Endometrial microvascular endothelial cells (primary cell): ENCODE data around the gene SNTB2. TPM values are rescaled to one million over a fixed set of nuclear protein-coding genes. Genes with fewer than 3 reads are reported as not detected.
"Not testable (repeated sequence)": the region's sequence is repeated elsewhere in the genome, so short reads cannot be mapped to it uniquely, and the experiment has no call there.

Experiments
- in situ Hi-C: cut with HindIII; loops from 2 replicates; pipeline ENCODE4 v1.10.0; 2017; ENCODE audit warnings: low sequenced_read_pairs, low pct_unique_long_range_greater_than_20kb; ENCODE audit errors: inconsistent ontology term
- total RNA-seq: library from RNA; depleted of rRNA; stranded (reverse); fragments of >200 nt; gene quantifications from one replicate; pipeline ENCODE4 v1.2.3, GENCODE V29; 2015; ENCODE audit errors: inconsistent ontology term

Gene SNTB2
- 45.9 TPM for total RNA-seq

DNA sequence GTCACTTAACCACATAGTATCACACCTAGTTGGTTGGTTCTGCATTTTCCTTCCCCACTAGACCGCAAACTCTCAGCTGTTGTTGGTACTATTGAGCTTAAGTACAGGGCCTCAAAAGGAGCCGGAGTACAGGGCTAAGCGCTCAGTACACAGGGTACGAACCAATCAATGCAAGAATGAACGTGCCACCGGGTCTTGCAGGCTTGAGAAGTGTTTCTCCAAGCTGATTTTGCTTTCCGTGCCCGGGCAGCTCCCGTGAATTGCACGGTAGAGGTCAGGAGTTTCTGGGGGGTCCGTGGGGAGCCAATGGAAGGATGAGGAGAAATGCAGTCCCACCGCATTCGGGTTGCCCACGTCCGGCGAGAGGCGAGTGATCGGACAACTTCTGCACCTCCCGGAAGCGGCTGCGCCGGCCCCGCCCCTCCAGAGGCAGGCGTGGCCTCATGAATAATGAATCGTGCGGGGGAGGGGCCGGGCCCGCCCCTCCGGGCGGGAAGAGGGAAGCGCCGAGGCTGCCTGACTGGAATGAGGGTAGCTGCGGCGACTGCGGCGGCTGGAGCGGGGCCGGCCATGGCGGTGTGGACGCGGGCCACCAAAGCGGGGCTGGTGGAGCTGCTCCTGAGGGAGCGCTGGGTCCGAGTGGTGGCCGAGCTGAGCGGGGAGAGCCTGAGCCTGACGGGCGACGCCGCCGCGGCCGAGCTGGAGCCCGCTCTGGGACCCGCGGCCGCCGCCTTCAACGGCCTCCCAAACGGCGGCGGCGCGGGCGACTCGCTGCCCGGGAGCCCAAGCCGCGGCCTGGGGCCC lies at the start of gene SNTB2:
TSS of gene SNTB2 (plus strand) at position 523 of the 804 bp plus-strand sequence. CDS start at position 526, 3 bp downstream.
- in situ Hi-C loops = no loop called here

DNA sequence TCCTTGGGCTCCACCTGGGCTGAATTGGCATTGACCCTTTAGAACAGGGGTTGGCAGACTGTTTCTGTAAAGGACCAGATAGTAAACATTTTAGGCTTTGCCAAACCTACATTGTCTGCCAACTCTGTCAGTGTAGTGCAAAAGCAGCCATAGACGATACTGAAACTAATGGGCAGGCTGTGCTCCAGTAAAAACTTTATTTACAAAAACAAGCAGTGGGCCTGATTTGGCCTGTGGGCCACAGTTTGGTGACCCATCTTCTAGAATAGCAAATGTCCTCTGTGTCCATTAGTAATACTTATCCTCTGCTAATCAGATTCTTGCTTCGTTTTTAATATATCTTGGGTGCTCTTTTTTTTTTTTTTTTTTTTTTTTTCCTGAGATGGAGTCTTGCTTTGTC lies 48.4 kb upstream of the SNTB2 start:
- in situ Hi-C loops = no loop called here

DNA sequence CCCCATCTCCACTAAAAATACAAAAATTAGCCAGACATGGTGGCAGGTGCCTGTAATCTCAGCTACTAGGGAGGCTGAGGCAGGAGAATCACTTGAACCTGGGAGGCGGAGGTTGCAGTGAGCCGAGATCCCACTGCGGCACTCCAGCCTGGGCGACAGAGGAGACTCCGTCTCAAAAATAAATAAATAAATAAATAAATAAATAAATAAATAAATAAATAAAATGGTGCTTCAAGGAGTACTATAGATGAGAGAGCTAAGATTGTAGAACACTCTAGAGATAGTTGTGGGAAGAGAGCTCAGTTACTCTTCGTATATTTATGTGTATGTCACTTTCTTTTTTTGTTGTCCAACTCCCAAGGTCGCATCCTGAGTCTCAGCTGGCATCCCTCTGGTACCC lies 47.5 kb upstream of the SNTB2 start:
- in situ Hi-C loops = not testable (repeated sequence)

DNA sequence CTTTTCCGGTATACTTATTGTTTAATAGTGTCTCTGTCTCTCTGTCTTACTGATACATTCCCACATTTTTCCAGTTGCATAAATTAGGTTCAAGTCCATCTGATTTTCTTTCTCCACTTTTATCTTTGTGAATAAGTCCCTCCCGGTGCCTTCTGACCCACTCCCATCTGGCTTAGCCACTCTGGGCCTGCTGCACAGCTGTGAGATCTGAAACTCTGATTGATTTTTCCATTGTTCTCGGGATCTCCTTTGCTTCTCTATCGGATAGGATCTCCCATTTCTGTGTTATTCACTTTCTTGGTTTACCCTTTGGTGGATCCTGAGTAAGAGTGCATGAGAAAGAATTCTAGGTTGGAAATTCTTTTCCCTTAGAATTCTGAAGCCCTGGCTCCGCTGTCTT lies 46.0 kb upstream of the SNTB2 start:
- in situ Hi-C loops = no loop called here

DNA sequence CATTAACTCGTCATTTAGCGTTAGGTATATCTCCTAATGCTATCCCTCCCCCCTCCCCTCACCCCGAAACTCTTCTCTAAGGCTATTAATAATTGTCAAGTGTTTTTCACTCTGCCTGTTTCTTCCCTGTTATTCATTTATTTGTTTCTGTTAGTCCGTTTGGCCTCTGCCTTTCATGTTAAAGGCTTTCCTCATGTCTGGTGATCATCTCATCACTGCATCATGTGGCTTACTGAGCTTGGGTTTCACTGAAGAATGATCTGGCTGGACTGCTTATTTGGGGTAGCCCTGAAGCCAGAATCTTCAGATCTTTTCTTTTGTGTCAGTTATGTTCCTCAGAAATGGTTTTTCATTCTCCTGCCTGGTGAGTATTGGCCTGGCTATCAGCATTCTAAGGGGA lies 45.0 kb upstream of the SNTB2 start:
- in situ Hi-C loops = no loop called here

DNA sequence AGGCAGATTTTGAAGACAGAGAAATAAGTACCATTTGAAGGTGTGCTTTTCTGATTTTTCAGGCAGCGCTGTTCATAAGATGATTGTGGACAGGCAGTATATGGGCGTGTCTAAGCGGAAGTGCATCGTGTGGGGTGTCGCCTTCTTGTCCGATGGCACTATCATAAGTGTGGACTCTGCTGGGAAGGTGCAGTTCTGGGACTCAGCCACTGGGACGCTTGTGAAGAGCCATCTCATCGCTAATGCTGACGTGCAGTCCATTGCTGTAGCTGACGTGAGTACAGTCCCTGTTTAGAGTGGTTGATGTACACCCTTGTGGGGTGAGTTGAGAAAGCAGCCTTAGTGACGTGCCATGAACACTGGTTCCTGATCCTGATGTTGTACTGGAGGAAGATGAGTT lies 43.8 kb upstream of the SNTB2 start:
- in situ Hi-C loops = no loop called here

DNA sequence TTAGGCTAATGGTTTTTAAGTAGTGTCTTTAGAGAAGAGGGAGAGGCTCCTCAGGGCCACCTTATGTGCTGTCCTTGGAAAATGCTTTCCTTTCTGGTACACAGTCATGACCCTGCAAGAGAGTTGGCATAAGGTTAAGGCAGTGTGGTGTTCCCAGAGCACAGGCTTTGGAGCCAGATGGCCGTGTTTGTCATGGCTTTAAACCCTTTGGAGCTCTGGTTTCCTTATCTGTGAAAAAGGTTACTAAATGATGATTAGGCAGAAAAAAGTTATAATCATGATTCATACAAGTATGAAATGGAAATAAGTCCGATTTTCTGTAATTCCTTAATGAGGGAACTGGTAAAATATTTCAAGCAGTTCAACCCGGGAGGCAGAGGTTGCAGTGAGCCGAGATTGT lies 41.3 kb upstream of the SNTB2 start:
- in situ Hi-C loops = no loop called here

DNA sequence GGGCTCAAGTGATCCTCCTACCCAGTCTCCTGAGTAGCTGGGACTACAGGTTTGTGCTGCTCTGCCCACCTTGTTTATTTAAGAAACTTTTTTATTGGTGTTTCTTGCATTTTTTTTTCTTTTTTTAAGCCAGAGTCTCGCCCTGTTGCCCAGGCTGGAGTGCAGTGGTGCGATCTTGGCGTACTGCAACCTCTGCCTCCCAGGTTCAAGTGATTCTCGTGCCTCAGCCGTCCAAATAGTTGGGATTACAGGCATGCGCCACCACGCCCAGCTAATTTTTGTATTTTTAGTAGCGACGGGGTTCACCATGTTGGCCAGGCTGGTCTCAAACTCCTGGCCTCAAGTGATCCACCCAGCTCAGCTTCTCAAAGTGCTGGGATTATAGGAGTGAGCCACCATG lies 37.3 kb upstream of the SNTB2 start:
- in situ Hi-C loops = not testable (repeated sequence)

DNA sequence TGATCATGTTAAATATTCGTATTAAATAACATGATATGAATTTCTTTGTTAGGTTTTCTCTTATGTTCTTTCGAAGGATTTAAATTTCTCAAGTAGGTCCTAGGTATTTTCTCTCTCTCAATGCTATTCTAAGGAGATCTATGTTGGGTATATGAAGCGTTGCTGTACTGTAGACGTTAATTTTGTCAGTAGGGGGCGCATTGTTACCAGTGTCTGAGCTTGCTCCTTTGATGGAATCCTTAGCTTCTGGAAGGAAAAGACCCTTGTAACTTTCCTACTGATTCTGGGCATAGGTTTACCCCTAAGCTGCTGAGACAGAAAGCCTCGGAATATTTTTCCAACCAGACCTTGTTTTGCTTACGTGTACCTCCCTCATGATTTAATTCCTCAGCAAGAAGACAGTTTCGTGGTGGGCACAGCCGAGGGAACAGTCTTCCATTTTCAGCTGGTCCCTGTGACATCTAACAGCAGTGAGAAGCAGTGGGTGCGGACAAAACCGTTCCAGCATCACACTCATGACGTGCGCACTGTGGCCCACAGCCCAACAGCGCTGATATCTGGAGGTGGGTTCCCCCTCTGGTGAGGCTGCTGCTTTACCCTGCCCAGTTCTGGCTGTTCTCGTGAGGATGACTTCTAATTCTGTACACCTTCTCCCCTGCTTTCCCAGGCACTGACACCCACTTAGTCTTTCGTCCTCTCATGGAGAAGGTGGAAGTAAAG lies 36.7 kb upstream of the SNTB2 start:
- in situ Hi-C loops = no loop called here

DNA sequence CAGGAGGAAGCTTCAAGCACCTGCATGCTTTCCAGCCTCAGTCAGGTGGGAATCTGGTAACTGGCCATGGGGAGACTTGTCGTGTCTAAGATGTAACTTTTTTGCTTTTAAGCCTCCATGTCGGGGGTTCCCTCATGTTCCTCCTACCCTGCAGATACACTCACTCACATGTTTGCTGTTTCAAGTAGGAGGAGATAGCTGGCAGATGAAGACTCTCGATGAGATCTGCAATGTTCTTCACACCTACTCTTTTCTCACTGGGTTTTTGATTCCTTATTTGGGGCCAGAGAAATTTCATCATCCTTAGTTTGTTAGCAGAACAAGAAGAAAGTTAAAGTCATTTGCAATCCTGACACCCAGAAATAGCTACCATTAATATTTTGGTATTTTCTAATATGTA lies 29.8 kb upstream of the SNTB2 start:
- in situ Hi-C loops = no loop called here

DNA sequence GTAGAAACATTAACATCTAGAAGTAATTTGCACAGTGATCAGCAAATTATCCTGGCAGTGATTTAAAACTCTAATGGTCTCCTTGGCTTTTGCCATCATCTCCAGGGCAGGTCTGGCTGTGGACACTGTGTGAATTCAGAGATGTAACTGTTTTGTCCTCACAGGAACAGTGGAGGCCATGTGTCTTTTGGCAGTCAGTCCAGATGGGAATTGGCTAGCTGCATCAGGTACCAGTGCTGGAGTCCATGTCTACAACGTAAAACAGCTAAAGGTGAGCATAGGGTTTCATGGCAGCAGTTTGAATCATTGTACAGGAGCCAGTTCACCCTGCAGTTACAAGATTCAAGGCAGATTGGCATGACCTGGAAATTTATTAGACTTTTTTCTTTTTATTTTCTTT lies 26.8 kb upstream of the SNTB2 start:
- in situ Hi-C loops = no loop called here

DNA sequence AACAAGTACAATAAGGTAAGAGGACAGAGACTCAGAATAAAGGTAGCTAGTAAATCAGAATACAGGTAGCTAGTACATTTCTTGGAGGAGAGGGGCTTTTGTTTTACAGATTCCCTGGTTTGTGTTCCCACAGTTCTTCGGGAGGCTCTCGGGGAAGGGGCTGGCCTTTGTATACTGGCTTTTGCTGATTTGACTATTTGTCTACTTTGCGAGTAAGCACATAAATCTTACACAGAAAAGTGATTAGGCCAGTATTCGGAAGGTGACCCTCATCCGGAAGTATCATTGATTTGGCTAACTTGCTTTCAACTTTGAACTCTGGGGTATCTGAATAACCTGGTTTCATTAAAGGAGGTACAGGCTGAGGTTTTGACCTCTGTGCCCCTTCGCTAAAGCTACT lies 21.4 kb upstream of the SNTB2 start:
- in situ Hi-C loops = no loop called here

DNA sequence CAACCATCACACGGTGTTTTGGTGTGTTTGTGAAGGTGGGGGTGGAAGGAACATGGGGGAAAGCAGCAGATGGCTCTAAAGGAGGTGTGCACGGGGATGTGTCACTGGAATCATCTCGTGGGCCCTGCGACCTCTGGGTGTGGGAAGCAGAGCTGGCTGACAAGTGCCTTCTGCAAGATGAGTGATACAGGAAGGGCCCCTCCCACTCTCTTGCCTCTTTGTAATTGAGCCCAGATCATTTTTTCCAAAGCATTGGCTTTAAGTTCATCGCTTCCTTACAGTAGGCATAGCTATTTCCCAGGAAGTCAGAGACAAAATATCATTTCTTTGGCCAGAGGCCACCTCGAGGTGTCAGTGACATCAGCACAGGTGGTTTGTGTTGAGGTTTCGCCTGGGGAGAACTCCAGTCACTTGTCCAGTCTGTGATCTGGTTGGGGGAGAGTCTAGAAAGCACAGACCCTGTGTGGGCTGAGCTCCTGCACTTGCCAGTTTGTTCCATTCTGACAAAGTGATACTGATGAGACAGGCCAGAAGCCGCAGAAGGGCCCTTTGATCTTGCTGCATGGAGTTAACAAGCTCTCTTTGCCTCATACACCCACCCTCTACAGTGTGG lies 20.6 kb upstream of the SNTB2 start:
- in situ Hi-C loops = no loop called here

DNA sequence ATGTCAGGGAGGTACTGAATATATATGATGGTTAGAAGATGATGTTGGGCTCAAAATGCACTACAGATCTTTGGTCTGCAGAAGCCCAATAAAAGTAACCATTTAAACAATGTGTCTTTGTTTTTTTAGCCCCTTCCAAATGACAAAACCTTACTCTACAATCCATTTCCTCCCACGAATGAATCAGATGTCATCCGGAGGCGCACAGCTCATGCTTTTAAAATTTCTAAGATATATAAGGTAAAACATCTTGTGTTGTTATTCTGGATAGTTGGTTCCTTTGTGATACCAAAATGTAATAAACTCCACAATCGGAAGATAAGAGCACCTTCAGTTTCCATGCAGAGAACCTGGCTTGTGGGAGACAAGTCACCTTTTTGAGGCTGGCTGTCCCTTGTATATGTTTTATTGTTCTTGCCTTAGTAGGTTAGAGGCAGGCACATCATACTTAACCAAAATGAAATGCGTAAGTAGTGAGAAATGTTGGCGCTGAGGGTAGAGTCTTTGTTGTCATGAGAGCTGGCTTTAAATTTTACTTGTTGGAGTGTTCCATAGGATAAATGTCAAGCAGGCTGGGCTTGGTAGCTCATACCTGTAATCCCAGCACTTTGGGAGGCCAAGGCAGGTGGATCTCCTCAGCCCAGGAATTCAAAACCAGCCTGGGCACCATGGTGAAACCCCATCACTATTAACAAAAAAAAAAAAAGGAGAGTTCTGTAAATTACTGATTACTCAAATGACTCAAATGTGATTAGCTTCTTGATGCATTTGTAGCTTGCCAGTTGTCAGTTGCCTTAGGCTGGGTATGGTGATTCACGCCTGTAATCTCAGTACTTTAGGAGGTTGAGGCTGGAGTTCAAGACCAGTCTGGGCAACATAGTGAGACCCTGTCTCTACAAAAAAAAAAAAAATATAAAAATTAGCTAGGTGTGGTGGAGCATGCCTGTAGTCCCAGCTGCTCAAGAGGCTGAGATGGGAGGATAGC lies 19.7 kb upstream of the SNTB2 start:
- in situ Hi-C loops = no loop called here

DNA sequence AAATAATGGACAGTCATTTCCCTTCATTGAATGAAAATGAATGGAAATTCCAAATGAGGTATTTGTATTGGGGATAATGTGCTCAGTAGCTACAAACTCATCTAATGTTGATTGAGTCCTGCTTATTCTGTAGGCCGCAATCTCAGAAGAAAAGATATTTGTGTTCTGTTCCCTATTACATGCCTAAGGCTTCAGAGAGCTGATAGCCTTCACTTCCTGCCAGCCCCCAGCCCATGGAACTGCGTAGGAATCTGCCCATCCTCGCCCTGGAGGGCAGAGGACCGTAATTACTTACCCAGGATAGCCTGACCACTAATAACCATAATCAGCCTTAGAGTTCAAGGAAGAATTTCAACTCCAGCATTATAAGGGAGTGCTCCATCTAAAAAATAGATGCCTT lies 17.9 kb upstream of the SNTB2 start:
- in situ Hi-C loops = no loop called here

DNA sequence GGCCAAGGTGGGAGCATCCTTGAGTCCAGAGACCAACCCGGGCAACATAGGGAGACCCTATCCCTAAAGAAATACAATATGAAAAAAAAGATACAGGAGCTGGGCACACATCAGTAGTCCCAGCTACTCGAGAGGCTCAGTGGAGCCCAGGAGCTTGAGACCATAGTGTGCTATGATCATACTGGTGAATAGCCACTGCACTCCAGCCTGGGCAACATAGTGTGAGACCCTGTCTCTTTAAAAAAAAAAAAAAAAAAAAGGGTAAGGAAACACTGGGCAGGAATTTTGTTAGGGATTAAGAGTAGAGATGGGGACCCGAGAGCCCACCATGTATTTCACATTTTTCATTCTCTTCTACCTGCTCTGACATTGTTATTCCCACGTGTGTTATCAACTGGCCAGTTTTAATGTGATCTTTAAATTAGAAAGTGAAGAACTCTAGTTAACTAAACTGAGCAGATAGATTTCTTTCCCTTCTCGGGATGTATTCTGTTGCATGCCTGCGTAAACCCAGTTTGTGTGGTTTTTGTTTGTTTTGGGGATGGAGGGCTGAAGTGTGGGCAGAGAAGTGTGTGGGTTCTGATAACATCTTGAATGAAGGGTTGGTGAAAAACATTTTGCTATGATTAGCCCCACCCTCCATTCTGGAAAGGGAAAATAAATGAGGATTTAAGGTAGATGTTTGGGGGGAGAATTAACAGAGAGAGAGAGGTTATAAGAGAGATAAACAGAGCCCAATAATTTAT lies 17.2 kb upstream of the SNTB2 start:
- in situ Hi-C loops = no loop called here

DNA sequence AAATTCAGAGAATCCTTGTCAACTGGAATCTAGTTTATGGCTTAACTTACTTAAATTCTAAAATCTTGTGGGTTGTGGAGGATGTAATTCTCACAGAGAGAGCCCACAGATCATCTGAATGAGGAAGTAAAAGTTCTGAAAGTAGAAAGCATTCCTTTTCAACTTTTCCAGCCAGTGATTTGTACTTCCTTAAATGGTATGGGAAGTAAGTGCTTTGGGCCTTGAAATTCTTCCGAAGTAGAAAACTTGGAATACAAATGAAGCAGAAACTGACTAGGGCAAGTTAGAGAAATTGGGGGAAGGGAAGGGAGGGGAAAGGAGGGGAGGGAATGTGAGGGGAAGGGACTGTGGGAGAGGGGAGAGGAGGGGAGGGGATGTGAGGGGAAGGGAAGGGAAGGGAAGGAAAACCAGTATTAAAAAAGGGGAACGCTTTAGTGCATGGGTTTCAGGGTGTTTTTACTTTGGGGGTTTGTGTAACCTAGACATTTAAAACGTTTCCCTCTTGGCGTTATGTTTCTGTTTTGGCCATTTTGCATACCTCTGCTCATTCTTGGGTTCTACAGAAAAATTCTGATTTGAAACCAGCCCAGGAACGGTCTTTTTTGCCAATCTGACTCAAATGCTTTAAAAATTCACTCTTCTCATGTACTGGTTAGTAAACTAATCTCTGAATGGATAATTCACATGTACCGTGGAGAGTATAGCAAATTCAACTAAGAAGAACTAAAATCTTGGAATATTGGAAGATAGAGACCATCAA lies 15.5 kb upstream of the SNTB2 start:
- in situ Hi-C loops = no loop called here
